ENCODE measurements around the gene TMEM59. TPM values are rescaled to one million over a fixed set of nuclear protein-coding genes. Genes with fewer than 3 reads are reported as not detected.
"Not testable (repeated sequence)": the region's sequence is repeated elsewhere in the genome, so short reads cannot be mapped to it uniquely, and the experiment has no call there.

Gene TMEM59
- total and polyA plus RNA-seq, 2 donors (not counting 1 experiment from before 2014, with no cell fraction given) = 66.3 to 146 TPM

DNA sequence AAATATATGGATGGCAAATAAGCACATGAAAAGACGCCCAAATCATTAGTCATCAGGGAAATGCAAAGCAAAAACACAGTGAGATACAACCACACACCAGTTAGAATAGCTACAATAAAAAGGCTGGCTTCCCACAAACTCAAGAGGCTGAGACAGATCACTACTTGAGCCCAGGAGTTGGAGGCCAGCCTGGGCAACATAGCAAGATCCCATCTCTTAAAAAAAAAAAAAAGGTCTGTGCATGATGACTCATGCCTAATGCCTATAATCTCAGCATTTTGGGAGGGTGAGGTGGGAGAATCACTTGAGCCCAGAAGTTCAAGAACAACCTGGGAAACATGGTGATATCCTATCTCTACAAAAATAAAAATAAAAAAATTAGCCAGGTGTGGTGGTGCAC is 54.8 kb downstream of the TMEM59 start:
- no CpG with 5 or more reads among the region's 1 CpG for WGBS (ENCODE audit: insufficient coverage)
- ChIA-PET POLR2A (no interaction called here), CTCF (no interaction called here)
- H3K4me3 ChIP-seq (ENCODE audit: control extremely low read depth in 1 of 5, extremely low read depth in 1 of 5, insufficient read depth in 1 of 5, low read depth in 2 of 5, low read length in 4 of 5) = no peak overlapping the region
- ATAC-seq (ENCODE audit: low read depth) (no peak), DNase-seq (no peak)
- Mint-ChIP-seq H3K9me3 (ENCODE audit: insufficient read depth) (no peaks in the 10 kb centered on the region), H3K4me1 (no peaks in the 10 kb centered on the region), H3K27me3 (no peaks in the 10 kb centered on the region), H3K4me3 (no peak overlapping the region), H3K27ac (no peak overlapping the region)
- H3K4me1 ChIP-seq (ENCODE audit: control insufficient read depth in 2 of 2, insufficient read depth in 2 of 2, low read length in 2 of 2) = no peaks in the 10 kb centered on the region
- H3K27me3 ChIP-seq (replicated peaks in 1 of 4; ENCODE audit: control extremely low read depth in 1 of 4, control insufficient read depth in 3 of 4, insufficient read depth in 4 of 4, low read length in 3 of 4) = no peaks in the 10 kb centered on the region
- H3K9ac ChIP-seq (ENCODE audit: low read length) = no peak overlapping the region
- intact Hi-C loops (cut with micrococcal nuclease) = no loop called here
- no peak for TF ChIP-seq EZH2 (IDR thresholded peaks at IDR 0.05; ENCODE audit: borderline replicate concordance, insufficient read depth, low read depth, low read length, poor library complexity, severe bottlenecking)
- no peaks in the 10 kb centered on the region for H3K36me3 ChIP-seq (replicated peaks in 1 of 2; ENCODE audit: control extremely low read depth in 1 of 2, control insufficient read depth in 1 of 2, extremely low read depth in 1 of 2, insufficient read depth in 2 of 2, low read length in 1 of 2)
- no peak overlapping the region for H3K4me2 ChIP-seq (replicated peaks; ENCODE audit: low read depth, low read length, poor library complexity, severe bottlenecking)
- no peaks in the 10 kb centered on the region for H3K79me2 ChIP-seq (ENCODE audit: control insufficient read depth, insufficient read depth, low read length)
- no peak overlapping the region for H2AFZ ChIP-seq (ENCODE audit: insufficient read depth, low read depth, low read length, poor library complexity, severe bottlenecking)
- H3K9me3 ChIP-seq (ENCODE audit: control extremely low read depth in 1 of 3, control insufficient read depth in 2 of 3, insufficient read depth in 1 of 3, low read length in 2 of 3) = peaks cover 0 to 5% (median 0%) of the 10 kb centered on the region in 3 donors
- H3K27ac ChIP-seq (ENCODE audit: low read length in 2 of 2) = no peak overlapping the region
- H4K20me1 ChIP-seq (ENCODE audit: control insufficient read depth, insufficient read depth, low read length, poor library complexity, severe bottlenecking) = no peaks in the 10 kb centered on the region

DNA sequence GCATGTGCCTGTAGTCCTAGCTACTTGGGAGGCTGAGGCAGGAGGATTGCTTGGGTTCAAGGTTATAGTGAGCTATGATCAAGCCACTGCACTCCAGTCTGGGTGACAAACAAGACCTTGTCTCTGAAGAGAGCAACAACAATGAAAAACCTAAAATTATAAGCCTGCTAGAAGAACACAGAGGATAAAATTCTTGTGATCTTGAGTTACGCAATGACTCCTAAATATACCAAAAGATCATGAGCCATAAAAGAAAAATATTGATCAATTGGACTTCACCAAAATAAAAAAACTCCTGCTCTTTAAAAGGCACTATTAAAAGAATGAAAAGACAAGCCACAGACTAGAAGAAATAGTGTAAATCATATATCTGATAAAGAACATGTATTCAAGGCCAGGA is 57.3 kb downstream of the TMEM59 start:
- POLR2A ChIA-PET = no interaction called here
- H2AFZ ChIP-seq (ENCODE audit: insufficient read depth, low read depth, low read length, poor library complexity, severe bottlenecking) = no peak overlapping the region
- H3K4me1 ChIP-seq (ENCODE audit: control insufficient read depth in 2 of 2, insufficient read depth in 2 of 2, low read length in 2 of 2) = no peaks in the 10 kb centered on the region
- no peak overlapping the region for H3K4me3 ChIP-seq (ENCODE audit: control extremely low read depth in 1 of 5, extremely low read depth in 1 of 5, insufficient read depth in 1 of 5, low read depth in 2 of 5, low read length in 4 of 5)
- Mint-ChIP-seq H3K4me3 (no peak overlapping the region), H3K4me1 (no peaks in the 10 kb centered on the region), H3K27ac (no peak overlapping the region), H3K9me3 (ENCODE audit: insufficient read depth) (no peaks in the 10 kb centered on the region), H3K27me3 (peaks cover 3% of the 10 kb centered on the region)
- peaks cover 0 to 18% (median 3%) of the 10 kb centered on the region in 3 donors for H3K9me3 ChIP-seq (ENCODE audit: control extremely low read depth in 1 of 3, control insufficient read depth in 2 of 3, insufficient read depth in 1 of 3, low read length in 2 of 3)
- H3K27me3 ChIP-seq (replicated peaks in 1 of 4; ENCODE audit: control extremely low read depth in 1 of 4, control insufficient read depth in 3 of 4, insufficient read depth in 4 of 4, low read length in 3 of 4) = peaks cover 0 to 4% (median 0%) of the 10 kb centered on the region in 4 experiments
- H3K79me2 ChIP-seq (ENCODE audit: control insufficient read depth, insufficient read depth, low read length) = no peaks in the 10 kb centered on the region
- H3K36me3 ChIP-seq (replicated peaks in 1 of 2; ENCODE audit: control extremely low read depth in 1 of 2, control insufficient read depth in 1 of 2, extremely low read depth in 1 of 2, insufficient read depth in 2 of 2, low read length in 1 of 2) = no peaks in the 10 kb centered on the region
- no peaks in the 10 kb centered on the region for H4K20me1 ChIP-seq (ENCODE audit: control insufficient read depth, insufficient read depth, low read length, poor library complexity, severe bottlenecking)
- no peak overlapping the region for H3K9ac ChIP-seq (ENCODE audit: low read length)
- TF ChIP-seq, protein P1, sequence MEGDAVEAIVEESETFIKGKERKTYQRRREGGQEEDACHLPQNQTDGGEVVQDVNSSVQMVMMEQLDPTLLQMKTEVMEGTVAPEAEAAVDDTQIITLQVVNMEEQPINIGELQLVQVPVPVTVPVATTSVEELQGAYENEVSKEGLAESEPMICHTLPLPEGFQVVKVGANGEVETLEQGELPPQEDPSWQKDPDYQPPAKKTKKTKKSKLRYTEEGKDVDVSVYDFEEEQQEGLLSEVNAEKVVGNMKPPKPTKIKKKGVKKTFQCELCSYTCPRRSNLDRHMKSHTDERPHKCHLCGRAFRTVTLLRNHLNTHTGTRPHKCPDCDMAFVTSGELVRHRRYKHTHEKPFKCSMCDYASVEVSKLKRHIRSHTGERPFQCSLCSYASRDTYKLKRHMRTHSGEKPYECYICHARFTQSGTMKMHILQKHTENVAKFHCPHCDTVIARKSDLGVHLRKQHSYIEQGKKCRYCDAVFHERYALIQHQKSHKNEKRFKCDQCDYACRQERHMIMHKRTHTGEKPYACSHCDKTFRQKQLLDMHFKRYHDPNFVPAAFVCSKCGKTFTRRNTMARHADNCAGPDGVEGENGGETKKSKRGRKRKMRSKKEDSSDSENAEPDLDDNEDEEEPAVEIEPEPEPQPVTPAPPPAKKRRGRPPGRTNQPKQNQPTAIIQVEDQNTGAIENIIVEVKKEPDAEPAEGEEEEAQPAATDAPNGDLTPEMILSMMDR (IDR thresholded peaks at IDR 0.05) = no peak
- TF ChIP-seq EZH2 (IDR thresholded peaks at IDR 0.05; ENCODE audit: borderline replicate concordance, insufficient read depth, low read depth, low read length, poor library complexity, severe bottlenecking) = no peak
- H3K4me2 ChIP-seq (replicated peaks; ENCODE audit: low read depth, low read length, poor library complexity, severe bottlenecking) = no peak overlapping the region
- DNase-seq (no peak), ATAC-seq (ENCODE audit: low read depth) (no peak)
- CTCF ChIA-PET = no interaction called here
- H3K27ac ChIP-seq (ENCODE audit: low read length in 2 of 2) = no peak overlapping the region
- intact Hi-C loops (cut with micrococcal nuclease) = no loop called here
- WGBS (ENCODE audit: insufficient coverage) = no CpG with 5 or more reads among the region's 1 CpG

DNA sequence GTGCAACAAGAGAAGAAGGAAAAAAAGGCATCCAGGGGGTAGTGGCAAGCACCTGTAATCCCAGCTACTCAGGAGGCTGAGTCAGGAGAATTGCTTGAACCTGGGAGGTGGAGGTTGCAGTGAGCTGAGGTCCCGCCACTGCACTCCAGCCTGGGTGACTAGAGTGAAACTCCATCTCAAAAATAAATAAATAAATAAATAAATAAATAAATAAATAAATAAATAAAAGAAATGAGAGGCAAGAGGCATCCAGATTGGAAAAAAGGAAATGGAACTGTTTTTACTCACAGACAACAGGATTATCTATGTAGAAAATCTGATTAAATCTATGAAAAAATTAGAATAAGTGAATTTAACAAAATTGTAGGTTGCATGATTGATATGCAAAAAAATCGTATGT is 58.5 kb downstream of the TMEM59 start:
- H3K4me1 Mint-ChIP-seq; intact Hi-C loops (cut with micrococcal nuclease); H3K27ac Mint-ChIP-seq; H3K9me3 Mint-ChIP-seq (ENCODE audit: insufficient read depth); H3K9ac ChIP-seq (ENCODE audit: low read length); ATAC-seq (ENCODE audit: low read depth); H2AFZ ChIP-seq (ENCODE audit: insufficient read depth, low read depth, low read length, poor library complexity, severe bottlenecking); H4K20me1 ChIP-seq (ENCODE audit: control insufficient read depth, insufficient read depth, low read length, poor library complexity, severe bottlenecking); POLR2A ChIA-PET; H3K79me2 ChIP-seq (ENCODE audit: control insufficient read depth, insufficient read depth, low read length); H3K4me3 ChIP-seq (ENCODE audit: control extremely low read depth in 1 of 5, extremely low read depth in 1 of 5, insufficient read depth in 1 of 5, low read depth in 2 of 5, low read length in 4 of 5); CTCF ChIA-PET; H3K27me3 Mint-ChIP-seq; H3K4me3 Mint-ChIP-seq; H3K4me1 ChIP-seq (ENCODE audit: control insufficient read depth in 2 of 2, insufficient read depth in 2 of 2, low read length in 2 of 2); DNase-seq; H3K4me2 ChIP-seq (replicated peaks; ENCODE audit: low read depth, low read length, poor library complexity, severe bottlenecking); H3K36me3 ChIP-seq (replicated peaks in 1 of 2; ENCODE audit: control extremely low read depth in 1 of 2, control insufficient read depth in 1 of 2, extremely low read depth in 1 of 2, insufficient read depth in 2 of 2, low read length in 1 of 2); H3K27me3 ChIP-seq (replicated peaks in 1 of 4; ENCODE audit: control extremely low read depth in 1 of 4, control insufficient read depth in 3 of 4, insufficient read depth in 4 of 4, low read length in 3 of 4); H3K27ac ChIP-seq (ENCODE audit: low read length in 2 of 2): not testable (repeated sequence)
- WGBS (ENCODE audit: insufficient coverage) = no CpG with 5 or more reads among the region's 2 CpGs
- H3K9me3 ChIP-seq (ENCODE audit: control extremely low read depth in 1 of 3, control insufficient read depth in 2 of 3, insufficient read depth in 1 of 3, low read length in 2 of 3) = peaks cover 0 to 18% (median 3%) of the 10 kb centered on the region in 3 donors

Data from B cell (primary cell).